ENCODE results near the gene SRGAP2B.
"Not testable (repeated sequence)": the region's sequence is repeated elsewhere in the genome, so short reads cannot be mapped to it uniquely, and the experiment has no call there.

The SRGAP2B gene

DNA sequence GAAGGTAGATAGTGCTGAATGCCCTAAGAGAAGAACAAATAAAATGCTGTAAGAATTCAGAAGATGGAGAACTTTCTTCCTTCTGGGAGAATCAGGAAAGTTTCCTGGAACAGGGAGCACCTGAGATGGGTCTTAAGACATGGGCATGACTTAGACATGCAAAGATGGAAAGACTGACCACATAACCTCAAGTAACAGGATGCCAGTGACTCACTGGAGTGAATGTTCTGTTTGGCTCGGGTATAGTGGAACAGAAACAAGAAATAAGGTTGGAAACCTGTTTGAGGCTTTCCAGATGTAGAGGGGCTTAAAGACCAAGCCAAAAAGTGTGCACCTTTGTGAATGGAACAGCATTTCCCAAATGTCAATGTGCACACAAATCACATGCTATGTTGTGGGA lies 102.2 kb downstream of the SRGAP2B start:
- not testable (repeated sequence) for DNase-seq

DNA sequence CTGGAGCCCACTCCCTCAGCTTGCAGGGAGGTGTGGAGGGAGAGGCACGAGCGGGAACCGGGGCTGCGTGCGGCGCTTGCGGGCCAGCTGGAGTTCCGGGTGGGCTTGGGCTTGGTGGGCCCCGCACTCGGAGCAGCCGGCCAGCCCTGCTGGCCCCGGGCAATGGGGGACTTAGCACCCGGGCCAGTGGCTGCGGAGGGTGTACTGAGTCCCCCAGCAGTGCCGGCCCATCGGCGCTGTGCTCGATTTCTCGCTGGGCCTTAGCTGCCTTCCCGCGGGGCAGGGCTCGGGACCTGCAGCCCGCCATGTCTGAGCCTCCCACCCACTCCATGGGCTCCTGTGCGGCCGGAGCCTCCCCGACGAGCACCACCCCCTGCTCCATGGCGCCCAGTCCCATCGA lies 104.5 kb downstream of the SRGAP2B start:
- DNase-seq: not testable (repeated sequence)

DNA sequence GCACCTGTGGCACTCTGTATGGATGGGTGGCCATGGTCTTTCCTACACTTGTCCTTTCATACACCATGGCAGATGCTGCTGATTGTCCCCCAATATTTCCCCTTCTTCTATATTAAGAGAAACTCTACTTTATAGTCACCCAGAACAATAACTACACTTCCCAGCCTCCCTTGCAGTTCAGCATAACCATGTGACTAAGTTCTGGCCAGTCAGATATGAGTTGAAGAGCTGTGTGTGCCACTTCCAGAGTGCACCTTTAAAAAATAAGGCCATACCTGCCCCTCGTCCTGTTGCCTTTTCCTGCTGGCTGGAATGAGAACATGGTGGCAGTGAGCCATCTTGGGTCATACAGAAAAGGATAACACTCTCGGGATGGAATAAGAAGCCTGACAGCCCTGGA lies 108.0 kb downstream of the SRGAP2B start:
- not testable (repeated sequence) for DNase-seq

DNA sequence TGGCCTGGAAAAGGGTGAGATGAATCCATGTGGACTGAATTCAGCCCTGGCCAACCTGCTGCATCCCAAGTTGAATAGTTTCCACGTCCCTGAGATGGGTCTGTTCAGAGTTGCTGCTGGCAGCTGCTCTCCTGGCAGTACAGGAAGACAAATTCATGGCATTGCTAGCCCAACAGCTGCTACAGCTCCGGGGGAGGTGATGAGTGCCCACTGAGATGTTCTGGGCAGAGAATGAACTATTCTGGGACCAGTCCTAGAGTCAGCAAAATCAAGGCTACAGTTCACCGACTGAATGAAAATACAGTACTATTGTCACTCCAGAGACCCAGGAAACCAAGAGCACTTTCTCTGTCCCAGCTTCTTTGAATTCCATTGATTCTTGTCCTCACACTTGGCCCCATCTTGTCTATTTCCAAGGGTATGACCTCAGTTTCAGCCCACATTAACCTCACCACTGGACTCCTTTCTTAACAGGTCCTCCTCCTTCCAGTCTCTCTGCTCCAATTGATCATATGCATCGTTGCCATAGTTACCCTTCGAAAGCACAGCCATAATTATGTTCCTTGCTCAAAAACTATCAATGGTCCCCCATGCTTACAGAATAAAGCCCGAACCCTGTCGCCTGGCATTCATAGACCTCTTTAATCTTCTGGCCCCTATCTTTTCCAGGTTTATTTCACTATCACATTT lies 108.8 kb downstream of the SRGAP2B start:
- DNase-seq: not testable (repeated sequence)

DNA sequence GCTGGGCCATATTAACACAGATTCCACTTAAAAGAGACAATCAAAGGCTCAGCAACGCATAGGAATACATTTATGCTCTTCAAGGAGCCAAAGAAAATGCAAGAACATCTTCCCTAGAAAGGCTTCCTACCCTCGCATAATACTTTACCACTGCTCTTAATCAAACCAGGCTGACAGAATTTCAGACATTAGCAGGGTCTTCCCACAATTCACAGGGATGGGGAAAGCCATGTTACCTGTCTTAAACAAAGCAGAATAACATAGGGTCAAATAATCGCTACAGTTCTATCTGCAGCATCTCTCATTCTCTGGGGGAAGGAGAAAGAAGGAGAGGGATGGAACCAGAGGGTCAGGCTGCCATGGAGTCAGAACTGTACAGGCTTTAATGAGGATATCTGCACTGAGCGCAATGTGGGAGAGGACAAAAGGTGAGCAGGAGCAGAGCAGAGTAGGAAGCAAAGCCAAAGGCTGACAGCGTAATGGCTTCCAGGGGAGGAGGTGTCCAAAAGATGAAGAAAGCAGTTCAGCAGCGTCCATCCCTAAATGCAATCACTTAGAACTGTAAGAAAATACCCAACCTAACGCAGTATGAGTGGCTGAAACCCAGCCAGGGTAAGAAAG lies 109.5 kb downstream of the SRGAP2B start:
- DNase-seq: not testable (repeated sequence)

DNA sequence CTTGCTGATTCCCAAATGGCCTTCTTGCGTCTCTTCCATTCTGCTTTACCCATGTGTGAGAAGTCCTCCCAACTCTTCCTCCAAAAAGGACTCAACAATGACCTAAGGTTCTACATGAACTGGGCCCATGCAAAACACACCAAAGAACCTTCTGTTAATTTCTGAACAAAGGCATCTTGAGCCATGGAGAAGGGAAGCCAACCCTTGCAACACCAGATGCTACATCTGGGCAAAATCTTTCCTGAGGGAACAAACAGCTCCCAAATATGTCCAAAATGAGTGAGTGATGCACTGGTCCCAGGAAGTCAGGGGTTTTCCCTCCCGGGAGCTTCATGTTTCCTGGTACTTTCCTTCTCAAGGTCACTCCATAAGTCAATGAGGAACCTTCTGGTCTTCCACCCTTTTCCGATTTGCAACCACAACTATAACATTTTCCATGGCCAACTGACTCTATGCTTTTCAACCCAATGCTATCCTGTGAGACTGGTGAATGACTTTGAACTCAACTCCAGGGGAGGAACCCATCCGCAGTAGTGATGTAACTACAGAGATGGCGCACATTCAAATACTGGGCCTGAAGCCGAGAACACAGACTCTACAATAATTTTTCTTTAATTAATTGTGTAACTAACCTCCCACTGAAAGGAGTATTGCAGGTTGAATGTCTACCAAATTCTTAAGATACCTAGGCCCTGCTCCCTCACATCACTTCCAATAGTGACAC lies 112.2 kb downstream of the SRGAP2B start:
- not testable (repeated sequence) for DNase-seq

DNA sequence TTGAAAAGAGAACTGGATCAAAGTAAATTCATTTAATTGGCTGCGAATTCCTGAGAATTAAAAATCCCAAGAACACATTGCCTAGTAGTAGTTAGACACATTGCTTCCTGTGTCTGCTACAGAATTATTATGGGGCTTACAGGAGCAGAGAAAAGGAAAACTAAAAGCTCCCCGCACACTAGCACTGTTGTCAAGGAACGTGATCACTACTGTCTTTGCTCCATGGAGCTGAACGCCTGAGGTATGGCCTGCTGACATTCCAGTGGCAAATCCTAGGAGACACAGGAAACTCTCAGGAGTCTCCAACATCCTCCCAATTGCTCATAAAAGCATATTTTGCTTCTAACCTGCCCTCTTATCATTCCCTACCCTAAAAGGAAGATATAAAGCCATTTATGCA lies 114.0 kb downstream of the SRGAP2B start:
- not testable (repeated sequence) for DNase-seq

DNA sequence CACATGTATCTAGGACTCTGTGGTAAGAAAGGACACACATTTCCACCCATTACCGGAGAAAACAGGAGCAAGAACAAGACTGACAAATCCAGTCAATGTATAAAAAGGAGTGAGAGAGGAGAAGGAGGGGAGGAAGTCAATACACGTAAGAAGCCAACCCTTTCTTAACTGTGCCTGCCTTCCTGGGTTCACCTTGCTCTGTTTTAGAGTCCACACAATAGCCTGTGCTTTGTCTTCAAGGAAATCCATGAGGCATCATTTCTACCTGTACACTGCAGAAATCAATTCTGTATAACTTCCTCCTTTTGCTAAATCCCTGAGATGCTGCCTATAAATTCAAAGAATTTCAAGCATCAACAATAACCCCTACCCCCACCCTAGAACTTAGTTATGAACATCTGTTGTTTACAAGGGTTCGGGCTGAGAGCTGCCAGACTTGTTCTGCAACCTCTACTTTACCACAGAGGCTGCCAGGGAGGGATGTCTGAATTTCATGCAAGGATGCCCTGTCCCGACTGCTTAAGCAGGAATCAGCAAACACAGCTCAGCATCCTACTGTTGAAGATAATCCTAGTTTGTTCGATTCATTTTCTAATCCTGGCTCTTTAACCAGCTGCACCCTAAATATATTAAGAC lies 115.0 kb downstream of the SRGAP2B start:
- not testable (repeated sequence) for DNase-seq

DNA sequence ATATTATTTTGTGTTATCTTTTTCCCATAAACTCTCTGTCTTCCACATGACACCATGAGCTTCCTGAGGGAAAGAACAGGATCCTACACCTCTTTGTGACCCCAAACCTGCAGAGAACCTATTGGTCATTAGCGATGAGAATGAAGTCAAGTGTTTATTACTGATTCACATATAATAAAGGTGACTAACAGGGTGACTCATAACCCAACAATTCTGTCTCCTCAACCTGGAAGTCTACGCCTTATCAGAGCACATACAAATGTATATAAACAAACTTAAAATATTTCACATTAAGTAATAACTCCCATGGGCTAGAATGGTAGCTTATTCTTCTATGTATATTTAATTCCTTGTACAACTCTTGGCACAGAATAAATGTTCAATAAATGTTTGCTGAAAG lies 117.3 kb downstream of the SRGAP2B start:
- not testable (repeated sequence) for DNase-seq

DNA sequence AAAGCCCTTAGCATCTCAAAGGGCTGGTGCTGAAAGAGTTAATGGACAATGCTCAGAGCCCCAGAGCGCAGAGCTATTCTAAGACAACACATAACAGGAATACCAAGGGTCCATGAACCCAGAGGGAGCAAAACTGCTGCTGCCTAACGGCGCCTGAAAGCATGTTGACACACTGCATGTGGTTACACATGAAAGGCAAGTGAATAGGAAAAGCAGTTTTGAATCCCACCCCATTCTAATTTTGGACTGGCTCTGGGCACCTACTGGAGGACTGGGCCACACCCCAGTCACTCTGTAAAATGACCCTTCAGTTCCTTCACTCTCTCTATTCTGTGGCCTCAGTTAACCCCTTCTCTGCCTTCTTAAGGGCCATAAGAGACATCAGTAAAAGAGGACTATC lies 123.2 kb downstream of the SRGAP2B start:
- DNase-seq: not testable (repeated sequence)

DNA sequence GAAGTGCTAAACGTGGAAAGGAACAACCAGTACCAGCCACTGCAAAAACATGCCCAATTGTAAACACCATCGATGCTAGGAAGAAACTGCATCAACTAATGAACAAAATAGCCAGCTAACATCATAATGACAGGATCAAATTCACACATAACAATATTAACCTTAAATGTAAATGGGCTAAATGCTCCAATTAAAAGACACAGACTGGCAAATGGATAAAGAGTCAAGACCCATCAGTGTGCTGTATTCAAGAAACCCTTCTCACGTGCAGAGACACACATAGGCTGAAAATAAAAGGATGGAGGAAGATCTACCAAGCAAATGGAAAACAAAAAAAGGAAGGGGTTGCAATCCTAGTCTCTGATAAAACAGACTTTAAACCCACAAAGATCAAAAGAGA lies 128.6 kb downstream of the SRGAP2B start:
- DNase-seq: not testable (repeated sequence)

DNA sequence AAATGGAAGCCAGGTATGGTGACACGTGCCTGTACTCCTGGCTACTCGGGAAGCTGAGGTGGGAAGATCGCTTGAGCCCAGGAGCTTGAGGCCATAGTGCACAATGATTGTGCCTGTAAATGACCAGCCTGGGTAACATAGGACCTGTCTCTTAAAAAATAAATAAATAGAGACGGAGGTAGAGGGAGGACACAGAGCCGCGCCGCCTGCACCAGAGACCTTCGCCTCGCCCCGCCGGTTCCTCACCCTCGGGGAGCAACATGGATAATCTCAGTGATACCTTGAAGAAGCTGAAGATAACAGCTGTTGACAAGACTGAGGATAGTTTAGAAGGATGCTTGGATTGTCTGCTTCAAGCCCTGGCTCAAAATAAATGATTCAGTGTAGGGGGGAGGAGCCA lies 130.4 kb downstream of the SRGAP2B start:
- not testable (repeated sequence) for DNase-seq

DNA sequence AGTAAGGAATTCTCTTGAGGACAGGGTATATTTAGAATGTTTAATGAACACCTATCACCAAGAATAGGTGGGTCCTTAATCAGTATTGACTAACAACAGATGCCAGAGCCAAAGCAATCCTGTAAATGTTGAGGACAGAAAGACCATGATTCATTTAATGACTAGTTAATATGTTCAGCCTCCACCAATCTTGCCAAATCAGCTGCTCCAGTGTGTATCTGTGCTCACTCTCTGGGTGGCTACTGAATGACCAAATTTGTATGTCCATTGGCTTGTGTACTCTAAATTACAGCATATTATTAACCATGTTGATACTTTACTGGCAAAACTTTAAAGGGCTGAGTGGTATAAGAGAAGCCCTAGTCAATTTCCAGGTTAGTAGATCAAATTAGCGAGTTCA lies 130.9 kb downstream of the SRGAP2B start:
- not testable (repeated sequence) for DNase-seq

DNA sequence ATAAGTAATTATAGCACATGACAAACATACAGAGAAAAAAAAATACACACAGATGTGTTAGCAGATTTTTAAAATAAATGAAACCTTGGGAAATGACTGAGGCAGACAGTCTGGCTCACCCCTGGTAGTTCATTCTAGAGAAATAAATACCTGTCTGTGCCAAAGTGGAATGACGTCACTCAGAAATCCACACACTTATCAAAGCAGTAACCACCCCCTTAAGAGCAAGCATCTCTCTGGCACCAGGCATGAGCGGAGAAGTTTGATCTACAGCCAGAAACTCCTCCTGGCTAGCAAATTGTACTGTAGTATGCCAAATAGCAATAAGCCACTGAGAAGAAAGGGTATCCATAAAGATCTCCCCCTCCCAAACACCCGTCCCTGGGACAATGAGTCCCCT lies 131.6 kb downstream of the SRGAP2B start:
- DNase-seq: not testable (repeated sequence)

DNA sequence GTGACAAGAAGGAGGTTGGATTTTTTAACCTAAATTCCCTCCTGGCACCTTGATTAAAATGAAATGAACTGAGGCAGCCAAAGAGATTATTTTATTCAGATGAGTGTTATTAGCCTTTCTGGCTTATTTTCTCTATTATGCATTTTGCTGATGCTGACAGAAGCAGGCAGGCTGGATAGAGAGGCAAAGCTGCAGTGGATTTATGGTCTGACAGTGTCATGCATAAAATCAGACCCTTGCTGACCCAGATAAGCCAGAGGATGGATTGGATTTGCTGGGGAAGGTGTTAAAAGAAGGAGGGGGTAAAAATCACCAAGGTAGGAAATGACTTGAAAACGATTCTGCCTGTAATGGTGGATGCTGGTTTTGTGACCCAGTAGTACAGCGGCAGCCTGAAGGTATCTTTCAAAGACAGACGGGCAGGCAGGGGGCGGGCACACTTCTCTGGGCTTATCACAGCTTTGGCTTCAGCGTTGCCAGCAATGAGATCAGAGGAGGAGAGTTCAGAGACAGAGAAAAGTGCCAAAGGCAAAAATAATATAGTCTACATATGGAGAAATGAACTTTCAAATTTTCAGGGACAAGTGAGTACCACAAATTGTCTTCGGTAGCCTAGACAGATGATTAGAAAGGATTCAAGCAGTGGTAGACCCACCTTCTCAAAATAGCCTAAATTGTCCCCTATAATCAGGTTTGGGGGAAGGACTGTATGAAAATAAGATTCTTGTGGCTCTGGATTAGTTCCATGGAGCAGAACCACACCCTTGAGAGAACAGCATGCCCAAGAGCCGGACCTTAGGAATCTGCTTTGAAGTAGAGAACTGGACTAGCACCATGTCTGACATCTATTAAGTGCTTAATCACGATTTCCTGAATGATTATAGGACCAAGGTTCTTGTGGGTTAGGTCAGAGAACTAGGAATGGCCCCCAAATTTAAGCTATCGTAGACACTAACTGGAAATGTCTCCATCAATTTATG lies 133.2 kb downstream of the SRGAP2B start:
- not testable (repeated sequence) for DNase-seq

DNA sequence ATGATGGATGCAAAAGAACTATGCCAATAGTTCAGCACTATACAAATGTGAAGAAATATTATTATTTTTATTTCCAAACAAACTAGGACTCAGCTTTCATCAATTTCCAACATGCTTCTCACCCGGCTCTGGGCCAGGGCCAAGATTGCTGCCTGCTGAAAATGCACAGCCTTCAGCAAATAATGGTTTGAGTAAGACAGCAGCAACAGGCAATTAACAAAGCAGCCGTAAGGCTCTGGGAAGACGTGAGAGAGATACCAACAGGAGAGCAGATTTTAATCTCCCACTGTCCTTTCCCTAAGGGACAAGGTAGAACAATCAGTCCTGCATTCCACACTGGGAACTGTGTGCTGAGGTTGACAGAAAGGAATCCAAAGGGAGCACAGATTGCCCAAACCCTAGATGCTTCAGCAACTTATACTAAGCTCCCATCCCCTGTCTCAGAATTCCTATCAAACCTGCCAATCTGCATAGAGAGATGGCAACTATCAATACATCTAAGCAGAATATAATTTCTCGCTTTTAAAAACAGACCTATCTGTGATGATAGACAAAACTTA lies 134.1 kb downstream of the SRGAP2B start:
- DNase-seq: not testable (repeated sequence)

DNA sequence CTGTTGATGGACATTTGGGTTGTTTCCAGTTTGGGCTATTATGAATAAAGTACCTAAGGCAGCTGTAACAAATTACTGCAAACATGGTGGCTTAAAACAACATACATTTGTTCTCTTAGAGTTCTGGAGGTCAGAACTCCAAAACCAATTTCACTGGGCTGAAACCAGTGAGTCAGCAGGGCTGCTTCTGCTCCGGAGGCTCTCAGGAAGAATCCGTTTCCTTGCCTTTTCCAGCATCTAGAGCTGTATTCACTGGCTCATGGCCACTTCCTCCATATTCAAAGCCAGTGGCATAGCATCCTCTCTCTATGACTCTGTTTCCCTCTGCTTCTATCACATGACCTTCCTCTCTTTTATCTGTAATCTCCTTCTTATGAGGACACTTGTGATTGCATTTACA lies 146.7 kb downstream of the SRGAP2B start:
- DNase-seq: not testable (repeated sequence)

DNA sequence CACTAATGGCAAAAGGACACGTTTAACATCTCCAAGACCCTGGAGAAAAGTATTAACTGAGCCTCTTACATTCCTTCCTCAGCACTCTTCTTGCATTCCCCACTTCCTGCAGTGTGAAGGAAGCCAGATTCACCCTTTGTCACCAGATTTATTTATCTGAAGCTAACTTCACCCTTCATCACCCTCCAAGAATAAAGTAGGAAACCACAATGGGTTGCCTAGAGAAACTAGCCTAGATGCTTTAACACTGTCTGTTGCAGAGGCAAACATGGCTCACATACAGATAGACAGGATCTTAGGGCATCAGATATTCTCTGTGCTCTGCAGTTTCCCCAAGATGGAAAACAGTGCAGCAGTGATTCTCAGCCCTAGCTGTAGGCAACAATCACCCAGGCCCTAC lies 147.6 kb downstream of the SRGAP2B start:
- DNase-seq: not testable (repeated sequence)

DNA sequence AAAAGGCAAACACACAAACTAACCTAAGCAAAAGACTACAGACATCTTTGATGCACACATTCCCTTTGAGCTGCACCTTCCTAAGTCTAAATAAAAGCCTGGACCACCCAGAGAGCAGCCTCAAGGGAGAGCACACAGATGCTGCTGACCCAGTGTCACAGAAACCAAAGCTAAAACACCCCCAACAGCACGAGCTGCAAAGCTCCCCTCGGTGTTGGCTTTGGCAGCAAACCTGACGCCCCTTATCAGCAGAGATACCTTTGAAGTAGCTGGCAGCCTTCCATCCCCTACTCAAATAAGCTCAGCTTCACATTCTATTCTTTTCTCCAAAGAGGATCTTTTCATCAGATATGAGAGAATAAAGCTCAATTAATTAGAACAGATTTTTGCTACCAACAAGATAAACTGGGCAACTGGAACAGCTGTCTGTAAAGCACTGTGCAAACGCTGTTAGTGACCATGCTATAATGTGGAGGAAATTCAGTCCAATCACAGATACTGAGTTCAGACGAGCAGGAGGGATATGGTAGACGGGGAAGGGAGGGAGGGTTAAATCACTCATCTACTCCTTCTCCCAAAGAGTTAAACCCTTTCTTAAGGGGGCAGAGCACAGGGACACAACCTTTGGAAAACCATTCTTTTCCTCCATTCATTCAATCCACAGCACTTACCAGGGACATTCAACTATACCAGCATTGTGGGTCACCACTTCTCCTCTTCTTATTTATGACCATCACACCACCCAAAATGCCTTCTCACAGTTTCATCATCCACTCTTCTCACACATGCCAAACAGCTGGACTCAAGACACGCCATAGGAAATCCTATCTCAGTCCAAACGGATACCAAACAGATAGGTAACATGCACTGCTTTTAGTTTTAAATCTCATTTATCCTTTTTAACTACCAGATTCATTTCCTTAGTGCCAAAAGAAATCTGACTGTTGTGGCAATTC lies 148.3 kb downstream of the SRGAP2B start:
- DNase-seq: not testable (repeated sequence)

DNA sequence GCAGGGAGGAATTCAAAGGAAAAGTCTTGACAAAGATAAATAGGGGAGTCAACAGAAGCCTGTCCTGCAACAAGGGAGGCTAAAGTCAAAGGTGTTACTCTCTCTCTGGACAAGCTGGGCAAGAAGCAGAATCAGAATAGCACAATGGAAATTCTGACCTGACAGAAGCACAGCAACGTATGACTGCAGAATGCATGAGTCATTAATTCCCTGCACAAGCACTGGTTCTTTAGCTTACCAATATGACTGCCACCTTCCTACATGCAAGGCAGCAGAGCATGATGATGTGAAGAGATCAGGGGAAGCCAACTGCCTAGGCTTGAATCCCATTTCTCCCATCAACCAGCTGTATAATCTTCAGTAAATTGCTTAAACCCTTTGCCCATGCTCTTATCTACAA lies 153.4 kb downstream of the SRGAP2B start:
- not testable (repeated sequence) for DNase-seq

DNA sequence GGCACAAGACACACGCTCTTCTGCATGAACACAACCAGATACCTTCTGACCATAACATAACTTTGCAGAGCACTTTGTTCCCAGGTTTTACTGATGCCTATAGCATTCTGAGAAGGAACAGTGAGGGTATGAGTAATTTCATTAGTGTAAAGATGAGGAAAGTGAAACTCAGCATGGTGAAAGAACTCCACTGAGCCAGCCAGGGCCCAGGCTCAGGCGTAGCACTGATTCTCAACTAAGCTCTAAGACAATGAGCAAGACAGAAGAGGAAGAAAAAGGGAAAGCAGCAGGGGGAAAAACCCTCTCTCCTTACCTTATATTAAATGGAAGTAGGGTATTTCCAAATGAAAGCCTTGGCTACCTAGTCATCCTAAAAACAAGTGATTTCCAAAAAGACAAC lies 155.1 kb downstream of the SRGAP2B start:
- DNase-seq: not testable (repeated sequence)
